ENCODE measurements around the gene ITM2B. TPM values are rescaled to one million over a fixed set of nuclear protein-coding genes. Genes with fewer than 3 reads are reported as not detected.

The ITM2B gene
- total RNA-seq, 6 donors from 2014 or later, result 90.1 to 854 (median 640) TPM

DNA sequence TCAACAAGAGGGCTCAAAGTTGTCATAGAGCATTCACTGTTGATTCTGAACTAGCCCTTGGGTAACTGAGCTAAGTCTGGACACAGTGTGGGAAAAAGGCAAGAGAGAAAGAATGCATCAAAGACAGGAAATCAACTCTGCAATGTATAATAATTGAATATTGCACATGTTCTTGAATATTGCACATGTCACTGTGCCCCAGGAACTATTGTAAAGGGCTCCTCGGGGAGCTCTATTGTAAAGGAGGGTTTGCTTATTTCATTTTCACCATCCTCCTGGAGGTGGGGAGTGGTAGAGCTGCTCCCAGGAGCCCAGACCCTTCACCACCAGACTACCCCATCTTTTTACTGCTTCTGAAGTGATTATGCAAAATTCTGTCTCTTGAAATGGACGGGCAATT lies 44.4 kb upstream of the ITM2B start:
- no peak for DNase-seq
- TF ChIP-seq EP300 (IDR thresholded peaks at IDR 0.05) (no peak), POLR2A (IDR thresholded peaks at IDR 0.05) (no peak), POLR2AphosphoS5 (IDR thresholded peaks at IDR 0.05) (no peak)
- TF ChIP-seq, protein P1, sequence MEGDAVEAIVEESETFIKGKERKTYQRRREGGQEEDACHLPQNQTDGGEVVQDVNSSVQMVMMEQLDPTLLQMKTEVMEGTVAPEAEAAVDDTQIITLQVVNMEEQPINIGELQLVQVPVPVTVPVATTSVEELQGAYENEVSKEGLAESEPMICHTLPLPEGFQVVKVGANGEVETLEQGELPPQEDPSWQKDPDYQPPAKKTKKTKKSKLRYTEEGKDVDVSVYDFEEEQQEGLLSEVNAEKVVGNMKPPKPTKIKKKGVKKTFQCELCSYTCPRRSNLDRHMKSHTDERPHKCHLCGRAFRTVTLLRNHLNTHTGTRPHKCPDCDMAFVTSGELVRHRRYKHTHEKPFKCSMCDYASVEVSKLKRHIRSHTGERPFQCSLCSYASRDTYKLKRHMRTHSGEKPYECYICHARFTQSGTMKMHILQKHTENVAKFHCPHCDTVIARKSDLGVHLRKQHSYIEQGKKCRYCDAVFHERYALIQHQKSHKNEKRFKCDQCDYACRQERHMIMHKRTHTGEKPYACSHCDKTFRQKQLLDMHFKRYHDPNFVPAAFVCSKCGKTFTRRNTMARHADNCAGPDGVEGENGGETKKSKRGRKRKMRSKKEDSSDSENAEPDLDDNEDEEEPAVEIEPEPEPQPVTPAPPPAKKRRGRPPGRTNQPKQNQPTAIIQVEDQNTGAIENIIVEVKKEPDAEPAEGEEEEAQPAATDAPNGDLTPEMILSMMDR (IDR thresholded peaks at IDR 0.05), result no peak
- H3K36me3 ChIP-seq, result no peaks in the 10 kb centered on the region
- H3K27me3 ChIP-seq, result no peaks in the 10 kb centered on the region
- H3K4me1 ChIP-seq, result no peaks in the 10 kb centered on the region
- 71 to 80% methylated on average over 2 of the region's 2 CpGs for WGBS, 2 donors
- H3K4me3 ChIP-seq, result no peak overlapping the region
- no peak for ATAC-seq (ENCODE audit: low FRiP score in 2 of 2)
- no peak overlapping the region for H3K27ac ChIP-seq
- H3K9me3 ChIP-seq, result no peaks in the 10 kb centered on the region

DNA sequence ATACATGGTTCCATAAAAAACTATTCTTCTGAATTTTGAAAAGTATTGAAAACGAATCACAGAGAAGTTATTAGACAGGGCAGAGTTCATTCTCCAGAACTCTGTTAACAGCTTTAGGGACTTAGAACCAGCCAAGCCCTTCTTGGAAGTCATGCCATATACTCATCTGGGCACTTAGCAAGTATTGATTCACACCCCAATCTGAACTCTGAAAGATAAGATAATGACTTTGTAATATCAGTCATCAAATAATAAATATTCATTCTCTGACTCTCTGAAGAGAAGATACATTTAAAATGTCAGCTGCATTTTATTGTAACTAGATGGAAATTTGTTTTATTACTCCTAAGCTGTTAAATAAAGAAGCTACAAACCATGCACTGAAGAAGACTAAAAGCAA lies 43.8 kb upstream of the ITM2B start:
- DNase-seq (no peak), ATAC-seq (ENCODE audit: low FRiP score in 2 of 2) (no peak)
- Histone ChIP-seq H3K36me3 (no peaks in the 10 kb centered on the region), H3K4me3 (no peak overlapping the region), H3K4me1 (peaks cover 0 to 5% (median 0%) of the 10 kb centered on the region in 4 donors), H3K27me3 (no peaks in the 10 kb centered on the region), H3K9me3 (no peaks in the 10 kb centered on the region), H3K27ac (no peak overlapping the region)
- TF ChIP-seq POLR2AphosphoS5 (IDR thresholded peaks at IDR 0.05) (no peak), EP300 (IDR thresholded peaks at IDR 0.05) (no peak), POLR2A (IDR thresholded peaks at IDR 0.05) (no peak)
- TF ChIP-seq, protein P1 (IDR thresholded peaks at IDR 0.05), result no peak
- WGBS, 2 donors, result 82 to 88% methylated on average over 1 of the region's 1 CpG

DNA sequence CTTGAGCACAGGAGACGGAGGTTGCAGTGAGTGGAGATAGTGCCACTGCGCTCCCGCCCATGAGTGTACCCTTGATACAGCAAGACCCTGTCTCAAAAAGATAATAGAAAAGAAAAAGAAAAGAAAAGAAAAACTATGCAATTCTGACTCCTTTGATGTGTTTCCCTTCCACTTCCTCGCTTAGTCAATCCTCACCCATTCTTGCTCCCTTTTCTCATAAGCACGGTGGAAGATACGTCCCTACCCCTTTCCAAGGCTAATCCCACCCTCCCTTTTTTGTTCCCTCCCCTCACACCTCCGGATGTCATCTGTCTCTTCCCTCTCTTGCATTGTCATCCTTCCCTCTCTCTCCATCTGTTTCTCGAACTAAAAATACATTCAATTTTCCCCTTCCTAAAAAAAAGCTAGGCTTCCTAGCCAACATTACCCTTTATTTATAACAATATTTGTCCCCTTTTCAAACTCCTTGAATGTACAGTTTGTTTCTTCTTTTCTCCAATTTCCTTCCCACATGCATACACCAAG lies 40.5 kb upstream of the ITM2B start:
- H3K4me3 ChIP-seq, result no peak overlapping the region
- whole genome bisulfite sequencing, 2 donors, result 65 to 68% methylated on average over 8 of the region's 8 CpGs
- no peaks in the 10 kb centered on the region for H3K36me3 ChIP-seq
- H3K4me1 ChIP-seq, result peaks cover 0 to 8% (median 0%) of the 10 kb centered on the region in 4 donors
- no peak for TF ChIP-seq POLR2A (IDR thresholded peaks at IDR 0.05)
- no peak for DNase-seq
- no peak for ATAC-seq (ENCODE audit: low FRiP score in 2 of 2)
- H3K27ac ChIP-seq, result no peak overlapping the region
- no peaks in the 10 kb centered on the region for H3K9me3 ChIP-seq
- no peaks in the 10 kb centered on the region for H3K27me3 ChIP-seq

DNA sequence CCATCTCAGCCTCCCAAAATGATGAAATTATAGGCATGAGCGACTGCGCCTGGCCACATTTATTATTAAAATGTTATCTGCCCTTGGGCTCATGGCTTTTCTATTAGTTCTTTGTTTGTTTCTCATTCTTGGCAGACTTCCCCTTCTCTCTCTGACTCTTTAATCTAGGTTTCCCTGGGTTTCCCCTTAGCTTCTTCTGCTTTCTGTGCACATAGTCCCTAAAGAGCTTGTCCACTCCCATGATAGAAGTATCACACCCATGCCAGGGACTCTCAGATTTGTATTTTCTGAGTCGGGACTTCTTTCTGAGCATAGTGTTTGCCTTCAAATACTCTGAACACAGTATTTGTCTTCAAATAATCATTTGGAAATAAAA lies 38.6 kb upstream of the ITM2B start:
- TF ChIP-seq POLR2A (IDR thresholded peaks at IDR 0.05) (no peak), EP300 (IDR thresholded peaks at IDR 0.05) (no peak), POLR2AphosphoS5 (IDR thresholded peaks at IDR 0.05) (no peak)
- TF ChIP-seq, protein P1 (IDR thresholded peaks at IDR 0.05), result no peak
- Histone ChIP-seq H3K36me3 (no peaks in the 10 kb centered on the region), H3K4me3 (no peak overlapping the region), H3K9me3 (no peaks in the 10 kb centered on the region), H3K4me1 (peaks cover 0 to 8% (median 0%) of the 10 kb centered on the region in 4 donors), H3K27me3 (no peaks in the 10 kb centered on the region), H3K27ac (no peak overlapping the region)
- DNase-seq (no peak), ATAC-seq (ENCODE audit: low FRiP score in 2 of 2) (peak in 1 of 2 donors; percentile 78)
- 50 to 62% methylated on average over 3 of the region's 3 CpGs for WGBS, 2 donors

DNA sequence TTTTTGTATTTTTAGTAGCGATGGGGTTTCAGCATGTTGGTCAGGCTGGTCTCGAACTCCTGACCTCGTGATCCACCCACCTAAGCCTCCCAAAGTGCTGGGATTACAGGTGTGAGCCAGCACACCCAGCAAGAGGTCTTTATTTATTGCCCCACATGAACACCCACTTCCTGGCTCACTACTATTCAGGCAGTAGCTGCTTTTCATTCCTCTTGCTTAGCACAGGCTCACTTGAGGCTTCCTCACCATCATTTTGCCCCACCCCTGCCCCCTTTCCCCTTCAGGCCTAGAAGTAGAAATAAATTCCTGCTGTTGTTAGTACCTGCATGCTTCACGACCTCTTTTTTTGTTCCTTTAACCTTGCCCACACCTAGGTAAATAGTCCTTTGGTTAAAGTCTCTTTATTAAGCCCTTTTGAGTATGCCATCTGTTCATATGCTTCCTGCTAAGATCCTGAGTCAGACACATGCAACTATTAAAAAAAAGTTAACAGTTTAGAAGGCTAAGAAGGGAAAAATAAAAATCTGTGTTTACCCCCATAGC lies 33.5 kb upstream of the ITM2B start:
- WGBS, 2 donors, result 76 to 85% methylated on average over 4 of the region's 4 CpGs
- ATAC-seq (ENCODE audit: low FRiP score in 2 of 2) (no peak), DNase-seq (no peak)
- H3K9me3 ChIP-seq, result no peaks in the 10 kb centered on the region
- H3K36me3 ChIP-seq, result no peaks in the 10 kb centered on the region
- no peak overlapping the region for H3K27ac ChIP-seq
- H3K4me3 ChIP-seq, result no peak overlapping the region
- H3K27me3 ChIP-seq, result no peaks in the 10 kb centered on the region
- TF ChIP-seq POLR2AphosphoS5 (IDR thresholded peaks at IDR 0.05) (no peak), EP300 (IDR thresholded peaks at IDR 0.05) (no peak), POLR2A (IDR thresholded peaks at IDR 0.05) (no peak)
- TF ChIP-seq, protein P1 (IDR thresholded peaks at IDR 0.05), result no peak
- peaks cover 0 to under 1% (median 0%) of the 10 kb centered on the region in 4 donors for H3K4me1 ChIP-seq

Data from upper lobe of left lung (tissue), 6 donors.